ENCODE measurements around the gene PAFAH2.
A peak's percentile ranks its signal among the peaks of the same experiment; 100 is the strongest.

The PAFAH2 gene

GRCh38 chr1:26036756-26037281 lies 39.0 kb upstream of the PAFAH2 start:
- ATAC-seq = no peak
- TF ChIP-seq TCF4 (CRISPR knock-in tag; IDR thresholded peaks at IDR 0.05; ENCODE audit: borderline replicate concordance) = no peak
- no peak for TF ChIP-seq RARB (CRISPR knock-in tag; IDR thresholded peaks at IDR 0.05)
- no peak for TF ChIP-seq TOX (CRISPR knock-in tag; IDR thresholded peaks at IDR 0.05; ENCODE audit: borderline replicate concordance)
- TF ChIP-seq ISL1 (CRISPR knock-in tag; IDR thresholded peaks at IDR 0.05) = no peak
- no peak for TF ChIP-seq CSDC2 (CRISPR knock-in tag; IDR thresholded peaks at IDR 0.05)
- no peak for TF ChIP-seq ZNF70 (CRISPR knock-in tag; IDR thresholded peaks at IDR 0.05)
- no peak for TF ChIP-seq ZNF8 (CRISPR knock-in tag; IDR thresholded peaks at IDR 0.05)
- no peak for TF ChIP-seq ZFP30 (CRISPR knock-in tag; IDR thresholded peaks at IDR 0.05)

GRCh38 chr1:26035959-26036755 lies 38.3 kb upstream of the PAFAH2 start:
- ATAC-seq = peak; percentile 92

More at GRCh38 chr1:26035959-26036755, 38.3 kb upstream of the PAFAH2 start:
- no peak for TF ChIP-seq ISL1 (CRISPR knock-in tag; IDR thresholded peaks at IDR 0.05)
- TF ChIP-seq TCF4 (CRISPR knock-in tag; IDR thresholded peaks at IDR 0.05; ENCODE audit: borderline replicate concordance) = no peak
- no peak for TF ChIP-seq ESRRG (CRISPR knock-in tag; IDR thresholded peaks at IDR 0.05)
- TF ChIP-seq ARNTL (CRISPR knock-in tag; IDR thresholded peaks at IDR 0.05; ENCODE audit: borderline replicate concordance, low read depth) = no peak
- no peak for TF ChIP-seq ZC3H10 (CRISPR knock-in tag; IDR thresholded peaks at IDR 0.05)
- no peak for TF ChIP-seq ZFP3 (CRISPR knock-in tag; IDR thresholded peaks at IDR 0.05)
- TF ChIP-seq POU6F1 (CRISPR knock-in tag; IDR thresholded peaks at IDR 0.05; ENCODE audit: borderline replicate concordance, low read depth) = no peak
- TF ChIP-seq RARB (CRISPR knock-in tag; IDR thresholded peaks at IDR 0.05) = no peak
- no peak for TF ChIP-seq PPARA (CRISPR knock-in tag; IDR thresholded peaks at IDR 0.05; ENCODE audit: borderline replicate concordance)
- no peak for TF ChIP-seq TOX (CRISPR knock-in tag; IDR thresholded peaks at IDR 0.05; ENCODE audit: borderline replicate concordance)
- TF ChIP-seq ZNF70 (CRISPR knock-in tag; IDR thresholded peaks at IDR 0.05) = no peak; the same call in 1 of the 2 replicates
- TF ChIP-seq PATZ1 (CRISPR knock-in tag; IDR thresholded peaks at IDR 0.05; ENCODE audit: borderline replicate concordance) = no peak
- no peak for TF ChIP-seq TSHZ2 (CRISPR knock-in tag; IDR thresholded peaks at IDR 0.05)
- no peak for TF ChIP-seq GLIS3 (CRISPR knock-in tag; IDR thresholded peaks at IDR 0.05)
- no peak for TF ChIP-seq ZNF8 (CRISPR knock-in tag; IDR thresholded peaks at IDR 0.05)
- TF ChIP-seq BACH2 (CRISPR knock-in tag; IDR thresholded peaks at IDR 0.05; ENCODE audit: borderline replicate concordance) = no peak
- no peak for TF ChIP-seq ZFP30 (CRISPR knock-in tag; IDR thresholded peaks at IDR 0.05)
- TF ChIP-seq CSDC2 (CRISPR knock-in tag; IDR thresholded peaks at IDR 0.05) = no peak
- no peak for TF ChIP-seq CSRNP3 (CRISPR knock-in tag; IDR thresholded peaks at IDR 0.05)
- no peak for TF ChIP-seq OSR1 (CRISPR knock-in tag; IDR thresholded peaks at IDR 0.05)
